Colon (tissue), 2 donors: ENCODE measurements around the gene SRD5A2.
"Not testable (repeated sequence)": the region's sequence is repeated elsewhere in the genome, so short reads cannot be mapped to it uniquely, and the experiment has no call there.

ENCODE experiments used
- FAIRE-seq: peaks from 2 replicates; lab custom pipeline; 2012; peaks lifted over from hg19 to GRCh38; lab: Jason Lieb, UNC
- donor health status: control.
- donor health status: control.

SRD5A2 gene

DNA sequence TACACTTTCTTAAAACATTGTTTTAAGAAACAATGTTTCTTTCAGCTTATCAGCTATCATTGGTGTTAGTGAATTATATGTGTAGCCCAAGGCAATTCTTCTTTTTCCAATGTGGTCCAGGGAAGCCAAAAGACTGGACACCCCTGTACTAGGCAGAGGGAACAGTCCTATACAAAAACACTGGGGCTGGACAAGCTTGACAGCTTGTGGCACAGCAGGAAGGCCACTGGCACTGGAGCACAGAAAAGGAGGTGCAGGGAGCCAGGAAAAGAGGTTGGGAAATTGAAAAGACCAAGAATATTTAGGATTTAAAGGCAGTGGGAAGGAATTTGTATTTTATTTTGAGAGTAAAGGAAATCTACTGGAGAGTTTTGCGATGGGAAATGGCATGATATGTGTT is 47.7 kb downstream of the SRD5A2 start:
- no peak for FAIRE-seq

DNA sequence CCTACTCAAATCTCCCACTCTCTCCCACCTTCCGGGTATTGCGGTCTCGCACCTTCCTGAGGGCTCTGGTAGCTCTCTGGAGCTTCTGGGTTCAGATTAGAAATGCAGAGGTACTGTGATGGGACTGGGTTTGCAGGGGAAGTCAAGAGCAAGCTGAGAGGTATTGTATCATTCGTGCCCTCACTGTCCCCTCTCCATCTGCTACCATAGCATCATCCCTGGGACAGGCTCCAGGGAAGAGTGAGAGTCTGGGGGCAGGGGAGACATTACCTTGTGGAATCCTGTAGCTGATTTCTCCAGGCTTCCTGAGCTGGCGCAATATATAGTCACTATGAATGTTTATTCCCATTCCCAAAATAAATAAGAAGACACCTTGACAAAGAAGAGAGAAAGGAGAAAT is 49.6 kb downstream of the SRD5A2 start:
- no peak for FAIRE-seq

DNA sequence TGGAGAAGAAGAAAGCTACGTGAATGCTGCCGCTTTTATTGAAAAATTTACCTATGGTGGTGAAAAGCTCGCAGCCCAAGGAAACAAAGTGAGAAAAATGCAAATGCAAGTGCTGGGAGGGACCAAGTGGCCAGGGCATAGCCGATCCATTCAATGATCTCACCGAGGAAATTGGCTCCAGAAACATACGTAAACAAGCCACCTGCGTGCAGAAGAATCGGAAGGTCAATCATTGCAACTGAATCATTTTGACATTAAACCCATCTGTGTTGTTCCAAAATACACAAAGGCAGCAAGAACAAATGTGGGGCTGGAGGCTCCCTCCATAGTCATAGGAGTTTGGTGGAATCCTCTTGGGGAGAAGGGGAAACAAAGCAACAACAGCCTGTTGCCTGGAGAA is 51.5 kb downstream of the SRD5A2 start:
- FAIRE-seq, result no peak

DNA sequence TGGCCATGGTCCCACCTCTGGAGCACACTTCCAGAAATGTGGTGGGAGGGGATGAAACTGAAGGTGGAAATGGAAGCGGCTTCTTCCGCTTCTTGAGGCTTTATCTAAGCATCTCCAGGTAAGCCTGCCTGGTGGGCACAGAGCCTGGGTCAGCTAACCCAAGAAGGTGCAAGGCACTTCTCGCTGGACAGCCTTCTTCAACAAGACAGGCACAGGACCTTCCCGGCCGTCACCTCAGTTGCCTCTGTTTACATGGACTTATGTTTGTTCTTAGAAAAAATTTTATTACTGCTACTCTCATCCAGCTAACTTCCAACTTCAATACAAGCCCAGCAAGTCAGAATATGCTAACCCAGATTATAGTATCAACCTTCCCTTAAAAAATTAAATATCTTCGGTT is 51.9 kb downstream of the SRD5A2 start:
- no peak for FAIRE-seq

DNA sequence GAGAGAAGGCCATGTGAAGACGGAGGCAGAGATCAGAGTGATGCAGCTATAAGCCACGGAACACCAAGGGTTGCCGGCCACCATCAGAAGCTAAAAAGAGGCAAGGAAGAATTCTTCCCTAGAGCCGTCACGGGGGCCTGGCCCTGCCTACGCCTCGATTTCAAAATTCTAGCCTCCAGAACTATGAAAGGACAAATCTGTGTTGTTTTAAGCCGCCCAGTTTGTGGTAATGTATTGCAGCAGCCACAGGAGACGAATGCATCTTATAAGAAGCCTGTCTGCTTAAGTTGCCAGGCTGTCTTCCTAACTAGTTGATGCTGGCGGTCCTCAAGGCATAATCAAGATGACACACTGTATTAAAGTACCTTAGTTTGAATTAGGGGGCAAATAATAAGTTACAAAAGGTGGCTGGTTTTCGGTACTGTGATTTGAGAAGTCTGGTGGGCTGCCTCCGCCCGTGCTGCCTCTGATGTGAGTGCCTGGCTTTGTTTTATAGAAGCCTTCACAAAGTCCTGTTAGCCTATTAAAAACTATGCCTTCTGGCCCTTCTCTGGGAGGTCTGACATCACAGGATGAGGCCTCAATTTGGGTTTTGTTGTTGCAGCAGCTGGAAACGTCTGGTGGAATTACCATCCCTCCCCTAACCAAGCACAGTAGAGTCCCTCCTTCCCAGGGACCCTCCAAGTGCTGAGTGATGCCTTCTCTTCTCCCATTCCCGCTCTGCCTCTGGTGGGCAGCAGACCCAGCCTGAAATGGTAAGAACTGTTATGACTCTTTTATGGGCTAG is 53.6 kb downstream of the SRD5A2 start:
- FAIRE-seq, result no peak

DNA sequence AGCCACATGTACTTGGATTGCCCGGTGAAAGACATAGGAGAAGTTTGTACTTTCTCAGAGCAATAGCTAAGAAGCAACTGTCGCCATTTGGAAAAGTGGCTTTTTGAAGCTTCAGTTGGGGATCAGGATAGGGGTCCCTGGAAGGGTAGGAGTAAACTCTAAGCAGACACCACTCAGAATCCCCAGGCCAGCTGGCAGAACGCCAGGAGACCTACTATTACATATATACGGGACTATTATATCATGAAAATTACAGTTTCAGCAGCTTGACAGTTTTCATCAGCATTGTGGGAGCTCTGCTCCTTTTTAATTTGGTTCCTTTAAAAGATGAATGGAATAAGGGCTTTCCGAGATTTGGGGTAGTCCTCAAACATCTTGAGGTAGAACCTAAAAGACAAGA is 54.9 kb downstream of the SRD5A2 start:
- FAIRE-seq, result no peak

DNA sequence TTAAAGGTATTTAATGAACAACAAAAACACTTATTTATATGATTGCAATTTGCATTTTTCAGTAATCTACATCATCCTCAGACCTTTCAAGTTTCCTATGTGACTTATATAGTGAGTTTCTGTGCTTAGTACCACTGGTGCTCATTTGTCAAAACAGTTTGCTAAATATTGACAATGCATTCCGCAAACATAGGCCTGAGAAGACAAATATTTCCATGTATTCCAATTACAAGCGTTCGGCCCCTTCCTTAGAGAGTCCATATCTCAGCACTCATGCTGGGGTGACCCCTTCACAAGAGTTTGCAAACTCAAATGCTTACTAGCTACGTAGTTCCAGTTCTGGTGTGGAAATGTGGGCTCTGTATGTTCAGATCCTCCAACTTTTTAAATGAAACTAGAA is 56.1 kb downstream of the SRD5A2 start:
- FAIRE-seq, result no peak

DNA sequence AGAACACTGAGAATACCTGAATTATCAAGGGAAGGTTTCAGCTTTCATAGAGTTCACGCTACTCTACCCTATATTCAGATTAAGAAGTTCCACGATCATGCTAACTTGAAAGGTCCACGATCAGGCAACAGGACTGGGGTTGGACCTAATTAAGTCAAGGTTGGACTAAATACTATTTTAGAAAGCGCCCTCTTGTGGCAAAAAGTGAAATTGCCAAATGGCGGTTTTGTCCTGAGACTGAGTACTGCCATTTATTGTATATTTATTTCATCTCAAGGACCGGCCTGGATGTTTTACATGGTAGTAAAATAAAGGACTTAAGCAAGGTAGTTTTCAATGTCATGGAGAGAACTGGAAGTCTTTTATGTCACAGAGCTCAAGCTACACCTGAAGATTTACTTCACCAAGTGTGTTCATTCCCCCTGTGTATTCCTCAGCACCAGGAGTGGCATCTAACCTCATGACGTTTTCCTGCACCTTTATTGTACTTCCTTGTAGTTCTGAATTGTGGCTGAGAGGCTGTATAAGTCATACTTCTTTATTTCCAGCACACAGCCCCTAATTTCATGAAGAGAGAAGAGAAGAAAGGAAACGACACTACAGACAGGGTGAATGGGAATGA is 56.8 kb downstream of the SRD5A2 start:
- no peak for FAIRE-seq

DNA sequence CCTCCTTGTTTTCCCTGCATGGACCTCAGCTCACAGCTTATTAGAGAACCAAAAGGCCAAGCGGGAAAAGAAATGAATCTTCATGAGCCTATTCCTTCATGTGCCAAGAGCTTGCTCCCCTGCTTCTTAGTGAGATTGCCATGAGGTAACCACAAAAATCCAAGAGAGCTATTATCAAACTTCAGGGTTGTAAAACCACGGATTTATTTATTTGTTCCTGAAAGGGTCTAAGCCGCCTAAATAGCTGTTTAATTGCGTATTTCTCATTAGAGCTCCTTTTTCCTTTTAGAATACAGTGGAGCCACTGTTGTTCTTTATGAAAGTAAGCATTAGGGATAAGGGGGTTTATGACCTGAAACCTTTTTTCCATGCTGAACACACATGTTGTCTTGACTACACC is 58.0 kb downstream of the SRD5A2 start:
- no peak for FAIRE-seq

DNA sequence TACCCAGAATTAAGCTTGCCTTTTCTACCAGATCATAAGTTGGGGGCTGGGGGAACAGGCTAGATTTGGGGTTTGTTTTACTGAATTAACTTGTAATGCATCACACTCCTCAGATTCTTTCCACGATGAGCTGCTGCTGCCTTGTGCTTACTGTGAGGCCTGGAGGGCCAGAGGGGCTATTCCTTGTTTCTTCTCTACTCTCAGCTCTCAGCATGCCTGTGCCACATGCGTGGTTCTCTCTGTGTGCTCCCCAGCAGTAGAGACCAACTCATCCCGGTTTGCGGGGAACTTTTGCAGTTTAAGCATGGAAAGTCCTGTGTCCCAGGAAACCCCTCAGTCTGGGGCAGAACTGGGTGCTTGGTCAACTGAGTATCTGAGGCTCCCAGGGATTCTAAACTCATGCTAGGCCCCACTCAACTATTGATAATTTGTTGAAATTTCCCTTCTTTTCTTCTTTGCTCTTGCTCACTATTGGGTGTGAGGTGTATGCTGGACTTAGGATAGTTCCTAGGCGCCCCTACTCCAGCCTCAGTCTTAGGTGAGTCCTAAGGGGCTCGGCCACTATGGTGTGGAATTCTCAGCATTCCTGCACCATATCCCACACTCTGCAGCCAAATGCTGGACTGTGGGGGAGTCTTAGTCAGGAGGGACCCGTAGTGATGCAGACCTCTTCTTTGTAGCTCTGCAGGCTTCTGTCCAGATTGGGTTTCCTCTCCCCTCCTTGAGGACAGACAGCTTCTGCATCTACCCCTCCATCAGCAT is 63.1 kb downstream of the SRD5A2 start:
- no peak for FAIRE-seq

DNA sequence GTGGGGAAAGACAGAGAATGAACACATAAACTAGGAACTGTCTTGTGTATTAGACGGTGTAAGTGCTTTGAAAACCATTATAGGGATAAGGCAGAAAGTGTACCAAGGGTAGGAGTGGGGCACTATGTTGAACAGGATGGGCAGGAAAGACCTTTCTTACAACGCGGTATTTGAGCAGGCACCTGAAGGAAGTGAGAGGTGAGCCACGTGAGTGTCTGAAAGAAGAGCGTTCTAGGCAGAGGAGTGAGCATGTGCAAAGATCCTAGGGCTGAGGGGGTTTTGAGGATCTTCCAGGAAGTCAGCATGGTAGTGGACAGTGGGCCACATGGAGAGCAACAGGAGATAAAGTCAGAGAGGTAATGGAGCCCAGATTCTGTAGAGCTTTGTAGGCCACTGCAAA is 65.2 kb downstream of the SRD5A2 start:
- FAIRE-seq, result no peak

DNA sequence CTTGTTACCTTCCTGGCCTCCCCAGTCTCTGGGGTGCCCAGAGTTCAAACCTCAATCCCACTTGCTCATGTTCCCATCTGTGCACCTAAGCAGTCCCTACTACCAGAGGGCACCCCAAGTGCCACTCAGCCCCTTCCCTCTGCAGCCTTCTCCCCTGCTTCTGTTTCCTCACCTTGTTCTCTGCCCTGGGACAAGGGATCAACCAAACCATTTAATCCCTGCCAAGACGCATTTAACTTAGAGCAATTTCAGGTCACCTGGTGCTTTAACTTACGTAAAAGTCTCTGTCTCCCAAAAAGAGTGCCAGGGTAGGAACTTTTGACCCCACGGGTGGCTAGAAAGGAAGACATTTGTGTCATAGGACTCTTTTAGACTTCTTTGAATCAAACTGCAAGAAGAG is 67.2 kb downstream of the SRD5A2 start:
- FAIRE-seq, result no peak

DNA sequence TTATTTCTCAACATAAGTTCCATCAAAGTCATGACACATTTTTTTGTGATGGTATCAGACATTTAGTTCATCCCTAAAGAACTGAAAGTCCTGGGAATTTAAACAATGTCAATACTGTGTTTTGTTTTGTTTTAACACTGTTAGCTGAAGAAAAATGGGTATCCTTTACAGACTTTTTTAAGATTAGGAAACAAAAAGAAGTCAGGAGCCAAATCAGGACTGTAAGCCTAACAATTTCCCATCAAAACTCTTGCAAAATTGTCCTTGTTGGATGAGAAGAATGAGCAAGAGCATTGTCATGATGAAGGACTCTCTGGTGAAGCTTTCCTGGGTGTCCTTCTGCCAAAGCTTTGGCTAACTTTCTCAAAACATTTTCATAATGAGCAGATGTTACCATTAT is 69.4 kb downstream of the SRD5A2 start:
- no peak for FAIRE-seq

DNA sequence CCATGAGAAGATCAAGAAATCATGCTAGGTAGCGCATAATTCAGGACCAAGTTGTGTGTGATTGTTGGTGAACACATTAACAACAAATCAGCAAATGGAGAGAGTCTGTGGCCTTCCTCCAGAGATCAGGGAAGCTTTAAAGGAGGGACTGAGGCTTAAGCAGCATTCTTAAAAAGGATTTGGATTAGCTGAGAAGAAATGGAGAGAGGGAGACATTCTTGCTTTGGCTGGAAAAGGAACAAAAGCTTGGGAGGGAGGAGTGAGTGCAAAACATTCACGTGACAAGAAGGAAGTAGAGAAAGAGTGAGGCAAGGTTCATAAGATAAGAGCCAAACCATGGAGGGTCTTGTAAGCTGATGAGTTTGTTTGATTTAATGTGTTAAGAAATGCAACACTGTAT is 75.6 kb downstream of the SRD5A2 start:
- no peak for FAIRE-seq

DNA sequence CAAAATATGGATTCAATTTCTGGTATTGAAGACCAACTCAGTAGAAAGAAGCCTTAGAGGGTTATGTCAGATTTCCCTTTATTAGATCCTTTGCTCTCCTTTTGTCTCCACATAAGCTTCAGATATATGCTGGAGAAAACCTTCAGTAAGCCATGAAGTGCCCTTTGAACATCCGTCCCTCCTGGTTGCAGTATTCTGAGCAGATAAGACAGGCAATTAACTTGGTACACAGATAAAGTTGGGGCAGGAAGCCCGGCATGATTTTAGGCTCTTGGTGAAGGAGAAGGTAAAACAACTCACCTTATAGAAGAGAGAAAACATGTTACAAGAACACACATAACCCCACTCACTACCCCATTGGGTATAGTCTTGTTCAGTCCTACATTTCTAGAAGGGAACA is 76.4 kb downstream of the SRD5A2 start:
- no peak for FAIRE-seq

DNA sequence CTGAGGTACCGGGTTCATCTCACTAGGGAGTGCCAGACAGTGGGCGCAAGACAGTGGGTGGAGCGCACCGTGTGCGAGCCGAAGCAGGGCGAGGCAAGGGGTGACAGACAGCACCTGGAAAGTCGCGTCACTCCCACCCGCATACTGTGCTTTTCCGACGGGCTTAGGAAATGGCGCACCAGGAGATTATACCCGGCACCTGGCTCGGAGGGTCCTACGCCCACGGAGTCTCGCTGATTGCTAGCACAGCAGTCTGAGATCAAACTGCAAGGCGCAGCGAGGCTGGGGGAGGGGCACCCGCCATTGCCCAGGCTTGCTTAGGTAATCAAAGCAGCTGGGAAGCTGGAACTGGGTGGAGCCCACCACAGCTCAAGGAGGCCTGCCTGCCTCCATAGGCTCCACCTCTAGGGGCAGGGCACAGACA is 84.3 kb downstream of the SRD5A2 start:
- not testable (repeated sequence) for FAIRE-seq

DNA sequence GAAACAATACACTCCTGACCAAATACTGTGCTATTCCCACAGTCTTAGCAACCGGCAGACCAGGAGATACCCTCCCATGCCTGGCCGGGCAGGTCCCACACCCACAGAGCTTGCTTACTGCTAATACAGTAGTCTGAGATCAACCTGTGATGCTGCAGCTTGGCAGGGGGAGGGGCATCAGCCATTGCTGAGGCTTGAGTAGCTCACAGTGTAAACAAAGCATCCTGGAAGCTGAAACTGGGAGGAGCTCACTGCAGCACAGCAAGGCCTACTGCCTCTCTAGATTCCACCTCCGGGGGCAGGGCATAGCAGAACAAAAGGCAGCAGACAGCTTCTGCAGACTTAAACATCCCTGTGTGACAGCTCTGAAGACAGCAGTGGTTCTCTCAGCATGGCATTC is 91.4 kb downstream of the SRD5A2 start:
- not testable (repeated sequence) for FAIRE-seq

DNA sequence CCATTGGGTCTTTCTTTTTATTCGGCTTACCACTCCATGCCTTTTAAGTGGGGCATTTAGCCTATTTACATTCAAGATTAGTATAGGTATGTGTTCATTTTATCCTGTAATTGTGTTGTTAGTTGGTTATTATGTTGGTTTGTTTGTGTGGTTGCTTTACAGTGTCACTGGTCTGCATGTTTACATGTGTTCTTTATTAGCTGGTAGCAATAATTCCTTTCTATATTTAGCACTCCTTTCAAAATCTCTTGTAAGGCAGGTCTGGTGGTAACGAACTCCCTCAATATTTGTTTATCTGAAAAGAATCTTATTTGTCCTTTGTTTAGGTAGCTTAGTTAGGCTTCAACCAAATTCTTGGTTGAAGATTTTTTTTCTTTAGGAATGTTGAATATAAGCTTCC is 97.5 kb downstream of the SRD5A2 start:
- FAIRE-seq, result no peak

DNA sequence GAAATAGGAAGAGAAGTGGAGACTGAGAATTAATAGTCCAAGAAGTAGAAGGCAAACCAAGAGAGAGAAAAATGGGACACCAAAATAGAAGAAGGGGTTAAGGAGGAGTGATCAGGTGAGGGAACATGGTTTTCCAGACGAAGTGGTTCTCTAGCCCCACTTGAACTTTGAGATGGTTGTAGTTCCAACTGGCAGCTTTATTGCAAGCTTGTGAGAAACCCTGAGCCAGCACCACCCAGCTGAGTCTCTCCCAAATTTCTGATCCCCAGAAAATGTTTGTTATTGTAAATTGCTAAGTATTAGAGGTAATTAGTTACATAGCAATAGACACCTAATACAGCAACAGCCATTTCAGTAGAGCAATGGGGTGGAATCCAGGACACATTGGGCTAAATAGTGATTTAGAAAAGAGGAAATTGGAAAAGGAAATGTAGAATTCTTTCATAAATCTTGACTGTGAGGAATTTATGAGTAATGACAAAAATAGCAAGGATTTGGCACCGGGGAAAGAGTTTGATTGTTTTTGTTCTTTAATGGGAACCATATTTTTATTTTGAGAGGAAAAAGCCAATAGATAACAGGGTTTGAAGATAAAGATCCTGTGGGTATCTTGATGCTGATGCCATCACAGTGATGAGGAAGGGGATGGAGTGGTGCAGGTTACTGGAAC is 104.1 kb downstream of the SRD5A2 start:
- FAIRE-seq, result no peak

DNA sequence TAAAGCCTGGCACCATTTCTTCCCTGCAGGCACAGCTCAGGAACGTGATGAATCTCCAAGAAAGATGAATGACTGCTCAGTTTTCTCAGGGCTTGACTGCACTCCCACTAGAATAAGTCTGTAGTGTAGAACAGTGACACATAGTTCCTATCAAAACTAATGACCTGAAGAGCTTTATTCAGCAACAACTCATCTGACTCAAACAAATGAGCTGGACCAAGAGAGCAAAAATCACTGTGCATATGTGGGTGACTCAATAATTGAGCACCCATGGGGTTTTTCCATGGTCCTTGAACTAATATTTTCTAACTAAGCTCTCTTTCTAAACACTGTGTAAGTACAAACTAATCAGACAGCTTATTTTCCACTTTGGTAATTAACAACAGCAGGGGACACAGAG is 105.0 kb downstream of the SRD5A2 start:
- FAIRE-seq, result no peak

DNA sequence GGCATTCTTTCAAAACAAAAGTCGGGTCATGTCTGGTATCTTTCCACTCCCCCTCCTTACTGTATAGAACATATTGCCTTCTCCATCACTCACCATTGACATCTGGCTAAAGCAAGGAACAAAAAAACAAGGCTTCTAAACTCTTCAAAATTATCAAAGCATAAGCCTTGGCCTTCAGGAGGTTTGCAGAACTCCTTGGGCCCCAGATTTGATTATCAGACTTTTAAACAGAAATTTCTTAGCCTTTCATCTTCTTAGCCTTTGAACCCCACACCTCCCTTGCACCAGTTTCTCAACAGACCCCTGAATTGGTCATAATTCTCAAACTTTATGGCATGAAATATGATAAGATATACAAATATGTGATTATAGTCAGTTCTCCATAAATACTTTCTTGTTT is 106.4 kb downstream of the SRD5A2 start:
- no peak for FAIRE-seq
